HG02840 (cell line): Measurements from ENCODE around the gene CYSTM1.

Source experiments
- ATAC-seq: cut with Tn5 transposase; IDR thresholded peaks from one replicate; pipeline ENCODE4 v1.9.1; 2021; ENCODE audit warnings: mild to moderate bottlenecking, moderate library complexity, moderate number of reproducible peaks; ENCODE audit not compliant: unreplicated experiment, low FRiP score

Gene CYSTM1

DNA sequence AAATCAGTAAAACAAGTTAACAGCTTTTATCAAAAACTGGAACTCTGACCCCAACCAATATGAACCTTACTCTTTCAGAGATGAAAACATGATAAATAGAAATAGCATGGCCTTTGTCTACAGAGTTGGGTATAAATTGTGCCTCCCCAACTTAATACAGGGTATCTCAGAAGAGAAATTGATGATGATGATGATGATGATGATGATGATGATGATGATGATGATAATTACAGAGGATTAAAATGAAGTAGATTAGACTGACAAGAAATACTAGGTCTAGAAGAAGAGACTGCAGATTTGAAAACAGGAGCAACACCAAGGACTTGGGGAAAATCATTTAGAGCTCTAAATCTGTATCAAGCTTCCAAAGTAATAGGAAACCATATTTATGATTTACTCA lies 100.8 kb downstream of the CYSTM1 start:
- no peak for ATAC-seq

DNA sequence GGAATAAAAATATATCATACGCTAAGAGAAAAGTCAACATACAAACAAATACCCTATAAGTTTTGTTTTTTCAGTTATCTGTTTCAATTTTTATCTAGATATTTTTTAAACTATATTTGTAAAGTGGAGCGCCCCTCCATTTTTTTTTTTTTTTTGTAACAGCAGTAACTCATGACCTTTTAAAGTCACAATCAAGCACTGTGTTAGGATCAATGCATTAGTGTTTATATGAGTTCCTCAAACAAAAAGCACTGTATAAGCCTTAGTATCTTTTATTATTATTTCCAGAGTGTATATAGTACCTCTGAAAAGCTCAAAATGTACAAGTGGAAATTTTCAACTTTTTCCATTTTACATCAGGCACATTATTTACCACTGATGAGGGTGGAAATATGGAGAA lies 107.3 kb downstream of the CYSTM1 start:
- no peak for ATAC-seq

DNA sequence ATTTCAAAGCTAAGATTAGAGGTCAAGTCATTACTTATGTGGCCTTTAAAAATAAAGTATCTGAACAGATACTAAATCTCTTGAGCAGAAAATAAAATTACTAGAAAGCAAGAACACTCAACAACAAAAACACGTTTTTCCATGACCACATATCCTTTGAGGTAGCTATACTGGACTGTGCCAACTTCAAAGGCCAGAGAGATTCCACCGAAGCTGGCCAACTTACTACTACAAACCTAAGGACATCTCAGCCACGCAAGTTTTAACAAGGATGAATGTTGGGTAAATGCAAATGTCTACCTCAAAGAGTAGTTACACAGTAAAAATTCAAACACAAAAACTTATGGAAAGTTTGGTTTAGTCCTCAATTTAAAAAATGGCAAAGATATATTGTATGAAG lies 109.0 kb downstream of the CYSTM1 start:
- ATAC-seq: no peak

DNA sequence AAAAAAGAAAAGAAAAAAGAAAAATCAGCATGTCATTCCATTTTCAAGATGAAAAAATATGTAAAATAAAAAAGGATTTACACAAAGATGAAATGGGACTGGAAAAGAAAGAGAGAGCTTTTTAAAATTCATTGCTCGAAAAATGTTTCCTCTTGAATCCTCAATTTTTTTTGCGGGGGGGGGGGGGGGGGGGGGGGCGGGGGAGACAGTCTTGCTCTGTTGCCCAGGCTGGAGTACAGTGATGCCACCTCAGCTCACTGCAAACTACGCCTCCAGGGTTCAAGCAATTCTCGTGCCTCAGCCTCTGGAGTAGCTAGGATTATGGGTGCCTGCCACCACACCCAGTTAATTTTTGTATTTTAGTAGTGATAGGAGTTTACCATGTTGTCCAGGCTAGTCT lies 111.4 kb downstream of the CYSTM1 start:
- ATAC-seq: no peak

DNA sequence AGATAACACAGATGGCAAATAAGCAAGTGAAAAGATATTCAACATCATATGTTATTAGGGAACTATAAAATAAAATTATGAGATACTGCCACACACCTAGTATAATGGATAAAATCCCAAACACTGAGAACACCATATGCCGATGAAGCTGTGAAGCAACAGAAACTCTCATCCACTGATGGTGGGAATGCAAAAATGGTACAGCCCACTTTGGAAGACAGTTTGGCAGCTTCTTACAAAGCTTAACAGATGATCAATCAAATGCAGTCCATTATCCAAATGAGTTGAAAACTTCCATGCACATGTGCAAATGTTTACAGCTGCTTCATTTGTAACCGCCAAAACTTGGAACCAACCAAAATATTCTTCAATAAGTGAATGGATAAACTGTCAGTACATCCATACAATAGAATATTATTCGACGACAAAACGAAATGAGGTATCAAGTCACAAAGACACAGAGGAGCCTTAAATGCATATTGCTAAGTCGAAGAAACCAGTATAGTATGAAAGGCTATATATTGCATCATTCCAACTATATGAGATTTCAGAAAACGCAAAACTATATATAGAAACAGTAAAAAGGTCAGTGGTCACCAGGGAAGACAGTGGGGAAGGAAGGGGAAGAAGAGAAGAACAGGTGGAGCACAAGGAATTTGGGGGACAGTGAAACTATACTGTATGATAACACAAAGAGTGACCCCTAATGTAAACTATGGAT lies 113.0 kb downstream of the CYSTM1 start:
- no peak for ATAC-seq

DNA sequence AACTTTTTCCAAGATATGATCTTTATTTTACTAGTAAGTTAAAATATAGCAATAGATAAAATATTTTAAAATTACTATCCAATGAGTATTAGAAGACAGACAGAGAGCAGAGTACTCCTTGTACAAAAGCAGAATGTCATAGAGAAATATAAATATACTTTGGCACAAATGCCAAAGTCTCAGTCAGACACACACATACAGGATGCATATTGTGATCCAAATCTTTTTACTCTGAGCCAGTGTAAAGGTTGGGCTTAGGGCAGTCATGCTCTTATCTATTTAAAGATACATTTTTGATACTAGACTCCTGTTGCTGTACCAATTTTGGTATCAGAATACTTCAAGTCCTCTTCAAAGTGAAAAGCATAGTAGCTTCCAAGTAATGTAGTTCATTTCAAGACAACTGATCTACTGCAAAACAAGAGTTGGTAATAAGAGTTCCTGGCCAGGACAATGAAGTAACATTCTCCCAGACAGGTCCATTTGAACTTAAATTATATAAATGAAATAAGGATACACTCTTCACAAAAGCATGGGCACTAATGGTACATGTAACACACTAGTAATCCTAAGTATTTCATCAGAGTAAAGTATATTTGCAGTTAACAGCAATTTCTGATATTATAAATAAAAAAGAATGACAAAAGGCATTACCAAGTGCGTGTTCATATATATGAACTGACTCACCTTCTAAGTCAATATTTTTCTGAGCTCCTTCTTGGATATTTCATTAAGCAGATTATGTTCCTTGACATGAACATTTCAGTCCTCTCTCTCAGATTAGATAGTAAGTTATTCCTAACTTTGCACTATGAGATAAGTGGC lies 117.4 kb downstream of the CYSTM1 start:
- no peak for ATAC-seq
